ENCODE measurements around the gene PIERCE2.
"Not testable (repeated sequence)": the region's sequence is repeated elsewhere in the genome, so short reads cannot be mapped to it uniquely, and the experiment has no call there.

The PIERCE2 gene

DNA sequence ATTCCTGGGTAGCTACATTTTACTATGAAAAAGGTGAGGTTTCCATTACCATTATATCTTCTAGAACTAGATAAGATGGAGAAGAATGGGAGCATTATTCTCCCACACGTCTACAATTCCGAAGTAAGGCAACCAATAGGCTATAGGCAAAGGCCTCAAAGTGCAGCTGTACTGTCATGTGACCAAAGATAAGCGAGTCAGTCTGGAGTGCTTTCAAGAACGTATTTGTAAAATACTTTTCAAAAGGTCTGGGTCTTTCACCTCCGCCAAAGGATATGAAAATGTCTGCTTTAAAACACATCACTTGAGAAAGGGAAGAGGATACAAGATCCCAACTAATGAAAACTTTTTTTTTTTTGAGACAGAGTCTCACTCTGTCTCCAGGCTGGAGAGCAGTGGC is 10.1 kb upstream of the PIERCE2 start:
- Histone ChIP-seq H3K4me3 (ENCODE audit: low read length) (no peak overlapping the region), H3K36me3 (ENCODE audit: control insufficient read depth, insufficient read depth, low read length) (no peaks in the 10 kb centered on the region), H3K9ac (ENCODE audit: low read length) (no peak overlapping the region), H3K27me3 (ENCODE audit: control insufficient read depth, insufficient read depth, low read length) (no peaks in the 10 kb centered on the region), H3K9me3 (ENCODE audit: control insufficient read depth, low read length) (no peaks in the 10 kb centered on the region), H3K4me1 (ENCODE audit: control insufficient read depth, insufficient read depth, low read length) (peaks cover 3% of the 10 kb centered on the region)

DNA sequence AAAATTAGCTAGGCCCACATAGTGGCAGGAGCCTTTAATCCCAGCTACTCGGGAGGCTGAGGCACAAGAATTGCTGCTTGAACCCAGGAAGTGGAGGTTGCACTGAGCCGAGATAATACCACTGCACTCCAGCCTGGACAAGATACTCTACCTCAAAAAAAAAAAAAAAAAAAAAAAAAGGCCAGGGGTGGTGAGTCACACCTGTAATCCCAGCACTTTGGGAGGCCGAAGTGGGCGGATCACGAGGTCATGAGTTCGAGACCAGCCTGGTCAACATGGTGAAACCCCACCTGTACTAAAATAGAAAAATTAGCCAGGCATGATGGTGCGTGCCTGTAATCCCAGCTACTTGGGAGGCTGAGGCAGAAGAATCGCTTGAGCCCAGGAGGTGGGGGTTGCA is 8.2 kb upstream of the PIERCE2 start:
- not testable (repeated sequence) for H3K4me3 ChIP-seq (ENCODE audit: low read length); H3K9me3 ChIP-seq (ENCODE audit: control insufficient read depth, low read length); H3K9ac ChIP-seq (ENCODE audit: low read length); H3K27me3 ChIP-seq (ENCODE audit: control insufficient read depth, insufficient read depth, low read length); H3K36me3 ChIP-seq (ENCODE audit: control insufficient read depth, insufficient read depth, low read length)
- H3K4me1 ChIP-seq (ENCODE audit: control insufficient read depth, insufficient read depth, low read length) = peaks cover 13% of the 10 kb centered on the region

DNA sequence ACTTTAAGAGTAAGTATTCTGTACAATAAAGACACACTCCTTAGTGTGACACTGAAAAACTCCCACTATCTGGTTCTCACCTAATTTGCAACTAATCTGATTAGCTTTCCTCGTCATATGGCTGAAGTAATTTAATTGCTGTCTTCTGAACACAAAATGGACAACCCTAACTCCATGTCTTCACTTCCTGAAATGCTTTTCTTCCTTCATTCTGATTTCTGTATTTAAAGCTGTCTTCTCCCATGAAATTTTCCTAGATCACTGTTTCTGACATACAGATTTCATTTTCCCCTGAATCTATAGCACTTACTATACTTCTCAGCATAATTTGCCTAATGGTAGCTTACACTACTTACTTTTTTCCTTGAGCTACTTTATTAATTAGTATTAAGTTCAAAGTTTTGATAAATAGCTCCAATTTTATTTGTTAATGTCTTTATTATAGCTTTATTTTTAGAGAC is 6.5 kb upstream of the PIERCE2 start:
- Histone ChIP-seq H3K27me3 (ENCODE audit: control insufficient read depth, insufficient read depth, low read length) (no peaks in the 10 kb centered on the region), H3K4me3 (ENCODE audit: low read length) (no peak overlapping the region), H3K9me3 (ENCODE audit: control insufficient read depth, low read length) (no peaks in the 10 kb centered on the region), H3K9ac (ENCODE audit: low read length) (no peak overlapping the region), H3K36me3 (ENCODE audit: control insufficient read depth, insufficient read depth, low read length) (no peaks in the 10 kb centered on the region), H3K4me1 (ENCODE audit: control insufficient read depth, insufficient read depth, low read length) (peaks cover 13% of the 10 kb centered on the region)

DNA sequence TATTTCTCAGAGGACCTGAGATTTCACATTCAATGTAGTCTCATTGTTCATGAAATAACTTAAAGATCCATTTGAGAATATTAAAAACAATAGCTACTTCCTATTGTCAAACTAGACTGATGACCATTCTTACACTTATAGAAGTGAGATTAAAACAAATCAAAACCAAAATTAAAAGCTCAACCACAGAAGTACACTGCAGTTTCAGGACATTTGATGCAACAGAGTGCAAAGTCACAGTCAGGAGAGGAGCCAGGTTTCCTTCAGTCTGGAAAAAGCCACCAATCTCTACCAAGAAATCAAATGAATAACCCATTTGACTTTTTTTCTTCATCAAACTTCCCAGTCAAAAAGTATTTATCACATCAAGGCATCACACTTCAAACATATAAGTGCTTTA is 5.6 kb upstream of the PIERCE2 start:
- Histone ChIP-seq H3K4me3 (ENCODE audit: low read length) (no peak overlapping the region), H3K27me3 (ENCODE audit: control insufficient read depth, insufficient read depth, low read length) (no peaks in the 10 kb centered on the region), H3K4me1 (ENCODE audit: control insufficient read depth, insufficient read depth, low read length) (peaks cover 13% of the 10 kb centered on the region), H3K9ac (ENCODE audit: low read length) (no peak overlapping the region), H3K9me3 (ENCODE audit: control insufficient read depth, low read length) (no peaks in the 10 kb centered on the region), H3K36me3 (ENCODE audit: control insufficient read depth, insufficient read depth, low read length) (no peaks in the 10 kb centered on the region)

DNA sequence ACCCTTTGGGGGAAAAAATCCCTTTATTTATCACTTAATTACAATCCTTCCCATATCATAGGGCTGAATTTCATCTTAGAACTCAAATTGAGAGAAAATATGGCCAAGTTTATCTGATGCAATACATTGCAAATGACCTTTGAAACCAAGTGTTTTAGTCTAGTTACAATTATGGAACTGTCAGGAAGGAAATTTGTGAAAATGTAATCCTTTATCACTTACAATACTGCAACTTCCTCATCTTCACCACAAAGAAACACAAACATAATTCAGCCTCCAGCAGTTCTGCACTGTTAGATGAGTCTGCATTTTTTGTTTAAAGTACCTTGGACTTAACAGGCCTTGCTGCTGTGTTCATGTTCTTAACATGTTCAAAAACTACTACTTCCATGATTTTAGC is 4.8 kb upstream of the PIERCE2 start:
- H3K27me3 ChIP-seq (ENCODE audit: control insufficient read depth, insufficient read depth, low read length) = no peaks in the 10 kb centered on the region
- no peak overlapping the region for H3K9ac ChIP-seq (ENCODE audit: low read length)
- no peaks in the 10 kb centered on the region for H3K36me3 ChIP-seq (ENCODE audit: control insufficient read depth, insufficient read depth, low read length)
- no peaks in the 10 kb centered on the region for H3K9me3 ChIP-seq (ENCODE audit: control insufficient read depth, low read length)
- H3K4me1 ChIP-seq (ENCODE audit: control insufficient read depth, insufficient read depth, low read length) = peaks cover 13% of the 10 kb centered on the region
- H3K4me3 ChIP-seq (ENCODE audit: low read length) = no peak overlapping the region

DNA sequence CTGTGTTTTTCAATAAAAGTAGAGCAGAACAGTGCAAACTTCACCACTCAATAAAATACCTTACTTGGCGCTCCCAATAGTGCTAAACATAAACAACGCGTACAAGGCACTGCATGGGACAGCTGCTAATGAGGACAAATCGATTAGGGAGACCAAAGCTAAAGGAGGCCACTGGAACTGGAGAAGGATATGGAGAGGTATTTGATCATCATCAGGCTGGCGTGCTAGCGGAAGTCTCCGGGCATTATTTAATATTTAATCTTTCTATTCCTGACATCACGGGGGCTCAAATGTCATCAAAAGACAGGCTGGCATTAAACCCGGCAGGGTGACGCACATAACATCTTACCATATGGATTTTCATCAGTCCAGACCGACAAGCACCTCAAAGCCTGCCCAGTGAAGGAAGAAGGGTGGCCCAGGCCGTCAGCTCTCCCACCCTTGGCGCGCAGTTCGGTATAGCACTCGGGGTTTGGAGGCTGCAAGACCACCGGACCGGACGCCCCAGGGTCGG is 740 bp upstream of the PIERCE2 start:
- Histone ChIP-seq H3K9ac (ENCODE audit: low read length) (peak overlapping the region; percentile 84), H3K36me3 (ENCODE audit: control insufficient read depth, insufficient read depth, low read length) (no peaks in the 10 kb centered on the region), H3K9me3 (ENCODE audit: control insufficient read depth, low read length) (no peaks in the 10 kb centered on the region), H3K27me3 (ENCODE audit: control insufficient read depth, insufficient read depth, low read length) (no peaks in the 10 kb centered on the region), H3K4me1 (ENCODE audit: control insufficient read depth, insufficient read depth, low read length) (peaks cover 13% of the 10 kb centered on the region), H3K4me3 (ENCODE audit: low read length) (peak overlapping the region; percentile 21)

DNA sequence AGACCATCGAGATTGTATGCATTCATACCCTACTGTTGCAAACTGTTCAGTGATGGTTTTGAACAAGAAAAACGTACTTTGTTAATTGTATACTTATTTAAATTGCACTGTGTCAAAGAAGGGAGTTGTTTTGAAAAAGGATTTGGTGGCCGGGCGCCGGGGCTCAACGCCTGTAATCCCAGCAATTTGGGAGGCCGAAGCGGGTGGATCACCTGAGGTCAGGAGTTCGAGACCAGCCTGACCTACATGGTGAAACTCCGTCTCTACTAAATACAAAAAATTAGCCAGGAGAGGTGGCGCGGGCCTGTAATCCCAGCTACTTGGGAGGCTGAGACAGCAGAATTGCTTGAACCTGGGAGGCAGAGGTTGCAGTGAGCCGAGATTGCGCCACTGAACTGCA is 681 bp downstream of the PIERCE2 start:
- Histone ChIP-seq H3K9ac (ENCODE audit: low read length) (peak overlapping the region; percentile 84), H3K4me3 (ENCODE audit: low read length) (peak overlapping the region; percentile 61)
- not testable (repeated sequence) for H3K27me3 ChIP-seq (ENCODE audit: control insufficient read depth, insufficient read depth, low read length); H3K36me3 ChIP-seq (ENCODE audit: control insufficient read depth, insufficient read depth, low read length); H3K9me3 ChIP-seq (ENCODE audit: control insufficient read depth, low read length); H3K4me1 ChIP-seq (ENCODE audit: control insufficient read depth, insufficient read depth, low read length)

DNA sequence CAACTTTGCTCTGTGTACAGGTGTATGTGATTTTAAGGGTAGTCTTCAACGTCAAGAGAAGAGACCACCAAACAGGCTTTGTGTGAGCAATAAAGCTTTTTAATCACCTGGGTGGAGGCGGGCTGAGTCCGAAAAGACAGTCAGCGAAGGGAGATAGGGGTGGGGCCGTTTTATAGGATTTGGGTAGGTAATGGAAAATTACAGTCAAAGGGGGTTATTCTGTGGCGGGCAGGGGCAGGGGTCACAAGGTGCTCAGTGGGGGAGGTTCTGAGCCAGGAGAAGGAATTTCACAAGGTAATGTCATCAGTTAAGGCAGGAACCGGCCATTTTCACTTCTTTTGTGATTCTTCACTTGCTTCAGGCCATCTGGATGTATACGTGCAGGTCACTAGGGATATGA is 9.4 kb downstream of the PIERCE2 start:
- not testable (repeated sequence) for H3K4me1 ChIP-seq (ENCODE audit: control insufficient read depth, insufficient read depth, low read length); H3K9ac ChIP-seq (ENCODE audit: low read length); H3K27me3 ChIP-seq (ENCODE audit: control insufficient read depth, insufficient read depth, low read length); H3K4me3 ChIP-seq (ENCODE audit: low read length); H3K9me3 ChIP-seq (ENCODE audit: control insufficient read depth, low read length); H3K36me3 ChIP-seq (ENCODE audit: control insufficient read depth, insufficient read depth, low read length)

DNA sequence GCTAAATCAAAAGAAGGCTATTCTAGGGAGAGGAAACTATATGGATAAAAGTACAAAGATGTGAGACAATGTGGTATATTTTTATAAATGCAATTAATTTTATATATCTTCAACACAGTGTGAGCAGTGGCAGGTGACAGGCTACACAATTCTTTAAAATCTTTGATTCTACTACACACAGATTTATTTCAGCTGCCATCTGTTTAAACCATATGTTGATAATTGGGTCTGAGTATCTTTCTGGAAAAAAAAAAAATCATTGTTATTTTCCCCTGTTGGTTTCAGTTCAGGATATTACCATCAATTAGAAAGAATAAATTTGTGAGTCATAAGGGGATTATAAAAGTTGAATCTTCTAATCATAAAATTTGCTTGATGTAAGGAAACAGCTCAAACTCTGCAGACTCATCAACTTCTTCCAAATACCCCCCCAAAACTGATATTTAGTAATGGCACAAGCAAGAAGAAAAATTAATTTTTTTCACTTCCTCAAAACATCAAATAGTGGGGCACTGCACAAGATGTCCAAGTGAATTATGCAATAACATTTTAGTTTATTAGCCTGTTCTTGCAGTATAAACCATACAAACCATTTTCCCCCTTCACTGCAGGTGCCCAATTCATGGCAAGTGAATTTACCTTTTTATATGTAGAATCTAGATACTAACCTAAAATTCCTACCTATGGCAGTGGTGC is 12.0 kb downstream of the PIERCE2 start:
- Histone ChIP-seq H3K9ac (ENCODE audit: low read length) (no peak overlapping the region), H3K4me1 (ENCODE audit: control insufficient read depth, insufficient read depth, low read length) (peaks cover 4% of the 10 kb centered on the region), H3K27me3 (ENCODE audit: control insufficient read depth, insufficient read depth, low read length) (no peaks in the 10 kb centered on the region), H3K9me3 (ENCODE audit: control insufficient read depth, low read length) (no peaks in the 10 kb centered on the region), H3K4me3 (ENCODE audit: low read length) (no peak overlapping the region), H3K36me3 (ENCODE audit: control insufficient read depth, insufficient read depth, low read length) (no peaks in the 10 kb centered on the region)

DNA sequence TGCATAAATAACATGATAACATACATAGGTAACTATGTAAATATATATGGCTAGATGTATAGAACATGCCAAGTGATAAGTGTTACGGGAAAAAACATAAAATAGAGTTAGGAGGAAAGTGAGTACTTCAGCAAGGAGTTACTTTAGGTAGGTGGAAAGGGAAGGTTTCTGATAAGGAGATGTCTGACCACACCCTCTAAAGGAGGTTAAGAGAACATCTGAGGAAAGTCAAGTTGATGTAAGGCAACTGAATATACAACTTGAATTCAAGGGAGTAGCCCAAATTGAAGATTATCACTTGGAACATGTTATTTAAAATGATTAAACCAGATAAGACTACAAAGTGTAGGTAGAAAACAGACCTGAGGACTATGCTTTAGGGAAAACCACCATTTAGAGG is 13.8 kb downstream of the PIERCE2 start:
- Histone ChIP-seq H3K4me3 (ENCODE audit: low read length) (no peak overlapping the region), H3K9ac (ENCODE audit: low read length) (no peak overlapping the region), H3K36me3 (ENCODE audit: control insufficient read depth, insufficient read depth, low read length) (no peaks in the 10 kb centered on the region), H3K9me3 (ENCODE audit: control insufficient read depth, low read length) (no peaks in the 10 kb centered on the region), H3K4me1 (ENCODE audit: control insufficient read depth, insufficient read depth, low read length) (peaks cover 4% of the 10 kb centered on the region), H3K27me3 (ENCODE audit: control insufficient read depth, insufficient read depth, low read length) (no peaks in the 10 kb centered on the region)

DNA sequence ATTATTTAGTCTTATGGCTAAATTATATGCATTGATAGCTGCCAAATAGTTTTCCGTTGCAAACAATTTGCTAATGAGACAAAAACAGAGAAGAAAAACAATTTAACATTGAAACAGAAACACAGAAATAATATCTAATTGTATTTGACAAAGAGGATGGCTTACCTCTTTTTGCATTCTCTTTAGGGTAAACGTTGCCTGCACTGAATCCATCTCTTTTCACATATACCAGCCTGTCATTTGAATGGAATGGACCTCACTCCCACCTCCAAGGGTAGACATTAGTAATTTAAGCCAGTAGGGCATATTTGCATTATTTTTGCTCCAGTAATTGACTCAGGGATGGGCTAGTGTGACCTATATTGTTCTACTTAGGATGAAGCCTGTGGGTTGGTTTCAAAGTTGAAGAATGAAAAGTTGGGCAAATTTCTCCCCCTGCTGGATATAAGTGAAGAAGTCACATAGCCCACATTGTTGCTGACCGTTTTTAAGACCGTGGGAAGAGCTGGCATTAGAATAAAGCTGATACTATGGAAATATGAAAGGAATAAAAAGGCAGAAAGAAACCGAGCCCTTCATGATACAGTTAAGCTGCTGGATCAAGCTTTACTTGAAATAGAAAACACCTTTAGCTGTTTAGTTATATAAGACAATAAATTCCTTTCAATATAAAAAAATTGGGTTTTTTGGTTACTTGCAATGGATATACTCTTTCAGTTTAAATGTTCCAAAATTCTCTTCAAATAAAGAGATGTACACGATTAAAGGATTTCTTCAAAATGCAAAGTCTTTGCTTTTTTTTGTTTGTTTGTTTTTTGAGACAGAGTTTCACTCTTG is 26.9 kb downstream of the PIERCE2 start:
- Histone ChIP-seq H3K9ac (ENCODE audit: low read length) (no peak overlapping the region), H3K4me3 (ENCODE audit: low read length) (no peak overlapping the region), H3K9me3 (ENCODE audit: control insufficient read depth, low read length) (no peaks in the 10 kb centered on the region), H3K27me3 (ENCODE audit: control insufficient read depth, insufficient read depth, low read length) (no peaks in the 10 kb centered on the region), H3K36me3 (ENCODE audit: control insufficient read depth, insufficient read depth, low read length) (no peaks in the 10 kb centered on the region), H3K4me1 (ENCODE audit: control insufficient read depth, insufficient read depth, low read length) (no peaks in the 10 kb centered on the region)

DNA sequence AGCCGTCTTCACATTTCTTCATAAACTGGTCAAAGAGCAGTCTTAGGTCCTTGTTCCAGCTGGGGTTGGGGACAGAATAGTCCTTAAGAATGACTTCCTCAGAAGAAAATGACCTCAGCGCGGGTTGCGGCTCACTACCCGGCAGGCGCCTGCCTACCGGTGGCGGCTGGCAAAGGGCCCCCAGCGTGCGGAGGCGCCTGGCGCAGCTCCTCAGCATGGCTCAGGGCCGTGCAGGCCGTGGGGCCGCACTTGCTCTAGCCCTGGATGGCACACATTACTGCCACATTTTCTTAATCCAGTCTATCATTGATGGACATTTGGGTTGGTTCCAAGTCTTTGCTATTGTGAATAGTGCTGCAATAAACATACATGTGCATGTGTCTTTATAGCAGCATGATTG is 34.8 kb downstream of the PIERCE2 start:
- H3K9me3 ChIP-seq (ENCODE audit: control insufficient read depth, low read length) = not testable (repeated sequence)

More for the DNA sequence above, 34.8 kb downstream of the PIERCE2 start:
- not testable (repeated sequence) for H3K36me3 ChIP-seq (ENCODE audit: control insufficient read depth, insufficient read depth, low read length); H3K4me3 ChIP-seq (ENCODE audit: low read length); H3K4me1 ChIP-seq (ENCODE audit: control insufficient read depth, insufficient read depth, low read length); H3K9ac ChIP-seq (ENCODE audit: low read length); H3K27me3 ChIP-seq (ENCODE audit: control insufficient read depth, insufficient read depth, low read length)

All from mucosa of stomach (tissue), 1 donor.